HEK293 (cell line): ENCODE results near the gene NXPH4.

Source experiments
- CTCF ChIP-seq: fragments of 450-650 bp; formaldehyde crosslinking; IDR thresholded peaks from 2 replicates; pipeline ENCODE4 v1.5.1; 2016; ENCODE audit warnings: missing biosample characterization, missing genetic modification characterization
- HOXC10 ChIP-seq: sonication (generic); formaldehyde crosslinking; IDR thresholded peaks from 2 replicates; pipeline ENCODE4 v1.8.1; 2023; ENCODE audit warnings: mild to moderate bottlenecking, missing genetic modification reagents
- HOXD13 ChIP-seq: sonication (generic); formaldehyde crosslinking; IDR thresholded peaks from 2 replicates; pipeline ENCODE4 v1.8.0; 2022; ENCODE audit warnings: missing genetic modification reagents, borderline replicate concordance
- REPIN1 ChIP-seq: fragments of 450-650 bp; formaldehyde crosslinking; IDR thresholded peaks from 2 replicates; pipeline ENCODE4 v1.5.1; 2017; ENCODE audit warnings: missing biosample characterization, missing genetic modification characterization, low read depth
- WT1 ChIP-seq: fragments of 450-650 bp; formaldehyde crosslinking; IDR thresholded peaks from 2 replicates; pipeline ENCODE4 v1.5.1; 2016; ENCODE audit warnings: missing biosample characterization, missing genetic modification characterization
- ZBTB17 ChIP-seq: fragments of 450-650 bp; formaldehyde crosslinking; IDR thresholded peaks from 2 replicates; pipeline ENCODE4 v1.5.1; 2016; ENCODE audit warnings: missing biosample characterization, missing genetic modification characterization
- ZBTB26 ChIP-seq: fragments of 450-650 bp; formaldehyde crosslinking; optimal IDR thresholded peaks from 2 replicates; pipeline ENCODE3; 2016; ENCODE audit warnings: missing biosample characterization, mild to moderate bottlenecking, missing genetic modification characterization
- ZIC2 ChIP-seq: fragments of 450-650 bp; formaldehyde crosslinking; IDR thresholded peaks from 2 replicates; pipeline ENCODE4 v1.5.1; 2016; ENCODE audit warnings: missing biosample characterization, missing genetic modification characterization
- ZNF157 ChIP-seq: fragments of 450-650 bp; formaldehyde crosslinking; IDR thresholded peaks from 2 replicates; pipeline ENCODE4 v1.5.1; 2016; ENCODE audit warnings: missing biosample characterization, missing genetic modification characterization
- ZNF2 ChIP-seq: fragments of 450-650 bp; formaldehyde crosslinking; IDR thresholded peaks from 2 replicates; pipeline ENCODE4 v1.5.1; 2016; ENCODE audit warnings: missing biosample characterization, missing genetic modification characterization
- ZNF274 ChIP-seq, 2 experiments: fragments of 200-500 bp in 1 of 2; fragments of 450-650 bp in 1 of 2; sonication (Bioruptor generic) in 1 of 2; formaldehyde crosslinking in 1 of 2; IDR thresholded peaks; 2 replicates each; pipeline versions ENCODE4 v1.5.1 to v1.6.1; 2014 to 2016; ENCODE audit warnings: borderline replicate concordance in 1 of 2, inconsistent platforms in 1 of 2, low read length in 1 of 2, missing biosample characterization in 1 of 2, missing genetic modification characterization in 1 of 2
- ZNF302 ChIP-seq: fragments of 450-650 bp; formaldehyde crosslinking; IDR thresholded peaks from 2 replicates; pipeline ENCODE4 v1.5.1; 2016; ENCODE audit warnings: missing biosample characterization, missing genetic modification characterization, low read depth
- ZNF335 ChIP-seq: fragments of 450-650 bp; formaldehyde crosslinking; conservative IDR thresholded peaks from 2 replicates; pipeline ENCODE4 v1.5.1; 2016; ENCODE audit warnings: missing biosample characterization, missing genetic modification characterization
- ZNF518A ChIP-seq: fragments of 450-650 bp; formaldehyde crosslinking; conservative IDR thresholded peaks from 2 replicates; pipeline ENCODE4 v1.5.1; 2016; ENCODE audit warnings: low read depth, missing biosample characterization, missing genetic modification characterization
- ZNF530 ChIP-seq: fragments of 450-650 bp; formaldehyde crosslinking; IDR thresholded peaks from 2 replicates; pipeline ENCODE4 v1.5.1; 2016; ENCODE audit warnings: low read depth, missing biosample characterization, missing genetic modification characterization
- ZNF610 ChIP-seq: fragments of 450-650 bp; formaldehyde crosslinking; IDR thresholded peaks from 2 replicates; pipeline ENCODE4 v1.5.1; 2016; ENCODE audit warnings: missing biosample characterization, missing genetic modification characterization, borderline replicate concordance
- ZNF629 ChIP-seq: fragments of 450-650 bp; formaldehyde crosslinking; IDR thresholded peaks from 2 replicates; pipeline ENCODE4 v1.5.1; 2017; ENCODE audit warnings: missing biosample characterization, missing genetic modification characterization
- ZNF791 ChIP-seq: fragments of 450-650 bp; formaldehyde crosslinking; IDR thresholded peaks from 2 replicates; pipeline ENCODE4 v1.5.1; 2016; ENCODE audit warnings: missing biosample characterization, missing genetic modification characterization
- ZNF830 ChIP-seq: fragments of 450-650 bp; IDR thresholded peaks from 2 replicates; pipeline ENCODE4 v1.5.0; 2018; ENCODE audit warnings: missing biosample characterization, missing genetic modification characterization, low read depth, mild to moderate bottlenecking, moderate library complexity
- TF ChIP-seq, protein P1 (sequence below): fragments of 450-650 bp; formaldehyde crosslinking; IDR thresholded peaks from 2 replicates; pipeline ENCODE4 v1.5.1; 2016; ENCODE audit warnings: missing biosample characterization, missing genetic modification characterization
- TF ChIP-seq, protein P2 (sequence below): fragments of 450-650 bp; formaldehyde crosslinking; IDR thresholded peaks from 2 replicates; pipeline ENCODE4 v1.5.1; 2017; ENCODE audit warnings: missing biosample characterization, mild to moderate bottlenecking, missing genetic modification characterization, moderate library complexity
- TF ChIP-seq, protein P3 (sequence below): fragments of 450-650 bp; formaldehyde crosslinking; IDR thresholded peaks from 2 replicates; pipeline ENCODE4 v1.5.1; 2016; ENCODE audit warnings: missing biosample characterization, missing genetic modification characterization
- TF ChIP-seq, protein P4 (sequence below): fragments of 450-650 bp; formaldehyde crosslinking; IDR thresholded peaks from 2 replicates; pipeline ENCODE4 v1.5.1; 2016; ENCODE audit warnings: missing biosample characterization, missing genetic modification characterization
- TF ChIP-seq, protein P5 (sequence below): fragments of 450-650 bp; formaldehyde crosslinking; IDR thresholded peaks from 2 replicates; pipeline ENCODE4 v1.5.1; 2017; ENCODE audit warnings: missing biosample characterization, missing genetic modification characterization

The NXPH4 gene

GRCh38 chr12:57175428-57176138 lies 41.0 kb upstream of the NXPH4 start (continued):
- TF ChIP-seq, protein P1, sequence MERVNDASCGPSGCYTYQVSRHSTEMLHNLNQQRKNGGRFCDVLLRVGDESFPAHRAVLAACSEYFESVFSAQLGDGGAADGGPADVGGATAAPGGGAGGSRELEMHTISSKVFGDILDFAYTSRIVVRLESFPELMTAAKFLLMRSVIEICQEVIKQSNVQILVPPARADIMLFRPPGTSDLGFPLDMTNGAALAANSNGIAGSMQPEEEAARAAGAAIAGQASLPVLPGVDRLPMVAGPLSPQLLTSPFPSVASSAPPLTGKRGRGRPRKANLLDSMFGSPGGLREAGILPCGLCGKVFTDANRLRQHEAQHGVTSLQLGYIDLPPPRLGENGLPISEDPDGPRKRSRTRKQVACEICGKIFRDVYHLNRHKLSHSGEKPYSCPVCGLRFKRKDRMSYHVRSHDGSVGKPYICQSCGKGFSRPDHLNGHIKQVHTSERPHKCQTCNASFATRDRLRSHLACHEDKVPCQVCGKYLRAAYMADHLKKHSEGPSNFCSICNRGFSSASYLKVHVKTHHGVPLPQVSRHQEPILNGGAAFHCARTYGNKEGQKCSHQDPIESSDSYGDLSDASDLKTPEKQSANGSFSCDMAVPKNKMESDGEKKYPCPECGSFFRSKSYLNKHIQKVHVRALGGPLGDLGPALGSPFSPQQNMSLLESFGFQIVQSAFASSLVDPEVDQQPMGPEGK (tag by site-specific recombination) = peak; percentile 83
- TF ChIP-seq ZNF274 (IDR thresholded peaks at IDR 0.05; ENCODE audit: low read length) = no peak
- no peak for TF ChIP-seq ZNF274 (tag by site-specific recombination; IDR thresholded peaks at IDR 0.05; ENCODE audit: borderline replicate concordance)
- TF ChIP-seq ZNF335 = peak; percentile 72
- TF ChIP-seq ZBTB26 (tag by site-specific recombination) = peak; percentile 38
- TF ChIP-seq ZNF2 (tag by site-specific recombination) = peak; percentile 93
- no peak for TF ChIP-seq ZNF518A (tag by site-specific recombination)
- TF ChIP-seq, protein P2, sequence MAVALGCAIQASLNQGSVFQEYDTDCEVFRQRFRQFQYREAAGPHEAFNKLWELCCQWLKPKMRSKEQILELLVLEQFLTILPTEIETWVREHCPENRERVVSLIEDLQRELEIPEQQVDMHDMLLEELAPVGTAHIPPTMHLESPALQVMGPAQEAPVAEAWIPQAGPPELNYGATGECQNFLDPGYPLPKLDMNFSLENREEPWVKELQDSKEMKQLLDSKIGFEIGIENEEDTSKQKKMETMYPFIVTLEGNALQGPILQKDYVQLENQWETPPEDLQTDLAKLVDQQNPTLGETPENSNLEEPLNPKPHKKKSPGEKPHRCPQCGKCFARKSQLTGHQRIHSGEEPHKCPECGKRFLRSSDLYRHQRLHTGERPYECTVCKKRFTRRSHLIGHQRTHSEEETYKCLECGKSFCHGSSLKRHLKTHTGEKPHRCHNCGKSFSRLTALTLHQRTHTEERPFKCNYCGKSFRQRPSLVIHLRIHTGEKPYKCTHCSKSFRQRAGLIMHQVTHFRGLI = peak; percentile 99
- TF ChIP-seq, protein P3, sequence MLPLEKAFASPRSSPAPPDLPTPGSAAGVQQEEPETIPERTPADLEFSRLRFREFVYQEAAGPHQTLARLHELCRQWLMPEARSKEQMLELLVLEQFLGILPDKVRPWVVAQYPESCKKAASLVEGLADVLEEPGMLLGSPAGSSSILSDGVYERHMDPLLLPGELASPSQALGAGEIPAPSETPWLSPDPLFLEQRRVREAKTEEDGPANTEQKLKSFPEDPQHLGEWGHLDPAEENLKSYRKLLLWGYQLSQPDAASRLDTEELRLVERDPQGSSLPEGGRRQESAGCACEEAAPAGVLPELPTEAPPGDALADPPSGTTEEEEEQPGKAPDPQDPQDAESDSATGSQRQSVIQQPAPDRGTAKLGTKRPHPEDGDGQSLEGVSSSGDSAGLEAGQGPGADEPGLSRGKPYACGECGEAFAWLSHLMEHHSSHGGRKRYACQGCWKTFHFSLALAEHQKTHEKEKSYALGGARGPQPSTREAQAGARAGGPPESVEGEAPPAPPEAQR = no peak
- no peak for TF ChIP-seq ZNF302 (tag by site-specific recombination)
- TF ChIP-seq REPIN1 (tag by site-specific recombination) = no peak
- TF ChIP-seq, protein P4, sequence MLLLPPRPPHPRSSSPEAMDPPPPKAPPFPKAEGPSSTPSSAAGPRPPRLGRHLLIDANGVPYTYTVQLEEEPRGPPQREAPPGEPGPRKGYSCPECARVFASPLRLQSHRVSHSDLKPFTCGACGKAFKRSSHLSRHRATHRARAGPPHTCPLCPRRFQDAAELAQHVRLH (tag by site-specific recombination) = no peak
- no peak for TF ChIP-seq ZIC2 (tag by site-specific recombination)
- TF ChIP-seq CTCF (tag by site-specific recombination) = peak; percentile 92
- TF ChIP-seq ZBTB17 (tag by site-specific recombination) = peak; percentile 99
- no peak for TF ChIP-seq ZNF830 (tag by site-specific recombination)
- TF ChIP-seq HOXC10 (CRISPR knock-in tag) = no peak
- TF ChIP-seq, protein P5, sequence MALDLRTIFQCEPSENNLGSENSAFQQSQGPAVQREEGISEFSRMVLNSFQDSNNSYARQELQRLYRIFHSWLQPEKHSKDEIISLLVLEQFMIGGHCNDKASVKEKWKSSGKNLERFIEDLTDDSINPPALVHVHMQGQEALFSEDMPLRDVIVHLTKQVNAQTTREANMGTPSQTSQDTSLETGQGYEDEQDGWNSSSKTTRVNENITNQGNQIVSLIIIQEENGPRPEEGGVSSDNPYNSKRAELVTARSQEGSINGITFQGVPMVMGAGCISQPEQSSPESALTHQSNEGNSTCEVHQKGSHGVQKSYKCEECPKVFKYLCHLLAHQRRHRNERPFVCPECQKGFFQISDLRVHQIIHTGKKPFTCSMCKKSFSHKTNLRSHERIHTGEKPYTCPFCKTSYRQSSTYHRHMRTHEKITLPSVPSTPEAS = peak; percentile 17; the same call in 1 of the 2 replicates
- TF ChIP-seq ZNF157 (tag by site-specific recombination) = no peak
- no peak for TF ChIP-seq ZNF791 (tag by site-specific recombination)
- 0 out of 2 replicates have a peak, but pooled peaks have one; percentile 11 for TF ChIP-seq ZNF610 (tag by site-specific recombination)
- peak; percentile 41; the same call in 1 of the 2 replicates for TF ChIP-seq ZNF629 (tag by site-specific recombination)
- TF ChIP-seq ZNF530 (tag by site-specific recombination) = no peak
- TF ChIP-seq WT1 (tag by site-specific recombination) = no peak
- TF ChIP-seq HOXD13 (CRISPR knock-in tag) = no peak
